GM20431 (cell line): ENCODE measurements around the gene GABRG2.

Source experiments
- in situ Hi-C: fragments of 300-500 bp; cut with MseI, MboI; formaldehyde crosslinking; loops from one replicate; pipeline ENCODE4 v1.15.0; 2020; ENCODE audit warnings: low sequenced_read_pairs; ENCODE audit not compliant: unreplicated experiment

The GABRG2 gene

GRCh38 chr5:162187371-162187770 is 119.8 kb downstream of the GABRG2 start:
- in situ Hi-C loops: no loop called here

GRCh38 chr5:162189719-162190118 is 122.1 kb downstream of the GABRG2 start:
- in situ Hi-C loops: no loop called here

GRCh38 chr5:162193012-162193411 is 125.4 kb downstream of the GABRG2 start:
- in situ Hi-C loops: no loop called here

- in situ Hi-C loops: no loop called here
Measured at GRCh38 chr5:162196351-162196750, 128.8 kb downstream of the GABRG2 start.

GRCh38 chr5:162202285-162202880 is 134.8 kb downstream of the GABRG2 start:
- in situ Hi-C loops: no loop called here
